Measurements from ENCODE around the gene PCIF1.
"Not testable (repeated sequence)": the region's sequence is repeated elsewhere in the genome, so short reads cannot be mapped to it uniquely, and the experiment has no call there.

The PCIF1 gene

GRCh38 chr20:45924391-45925261, 9.9 kb upstream of the PCIF1 start:
- peak; percentile 39 for DNase-seq (ENCODE audit: low spot score)

GRCh38 chr20:45925821-45926506, 8.5 kb upstream of the PCIF1 start:
- no peak for DNase-seq (ENCODE audit: low spot score)

- DNase-seq (ENCODE audit: low spot score), result no peak
Measured at GRCh38 chr20:45926731-45927070, 7.8 kb upstream of the PCIF1 start.

GRCh38 chr20:45927071-45927878, 7.2 kb upstream of the PCIF1 start:
- no peak for DNase-seq (ENCODE audit: low spot score)

- DNase-seq (ENCODE audit: low spot score), result not testable (repeated sequence)
Measured at GRCh38 chr20:45931680-45932079, 2.8 kb upstream of the PCIF1 start.

GRCh38 chr20:45933266-45934045, 1.0 kb upstream of the PCIF1 start:
- DNase-seq (ENCODE audit: low spot score), result peak; percentile 87

- DNase-seq (ENCODE audit: low spot score), result peak; percentile 42
Measured at GRCh38 chr20:45934046-45934585, 367 bp upstream of the PCIF1 start.

GRCh38 chr20:45935416-45936046, 1.0 kb downstream of the PCIF1 start:
- no peak for DNase-seq (ENCODE audit: low spot score)

- no peak for DNase-seq (ENCODE audit: low spot score)
Measured at GRCh38 chr20:45937765-45938164, 3.3 kb downstream of the PCIF1 start.

- no peak for DNase-seq (ENCODE audit: low spot score)
Measured at GRCh38 chr20:45938727-45939438, 4.4 kb downstream of the PCIF1 start.

GRCh38 chr20:45940053-45940452, 5.6 kb downstream of the PCIF1 start:
- no peak for DNase-seq (ENCODE audit: low spot score)

- no peak for DNase-seq (ENCODE audit: low spot score)
Measured at GRCh38 chr20:45940469-45940868, 6.0 kb downstream of the PCIF1 start.

GRCh38 chr20:45943613-45944012, 9.1 kb downstream of the PCIF1 start:
- DNase-seq (ENCODE audit: low spot score), result no peak

- peak; percentile 60 for DNase-seq (ENCODE audit: low spot score)
Measured at GRCh38 chr20:45944151-45944964, 9.9 kb downstream of the PCIF1 start.

- no peak for DNase-seq (ENCODE audit: low spot score)
Measured at GRCh38 chr20:45944965-45945677, 10.6 kb downstream of the PCIF1 start.

- peak; percentile 22 for DNase-seq (ENCODE audit: low spot score)
Measured at GRCh38 chr20:45945678-45946148, 11.2 kb downstream of the PCIF1 start.

- DNase-seq (ENCODE audit: low spot score), result peak; percentile 67
Measured at GRCh38 chr20:45946149-45946970, 11.9 kb downstream of the PCIF1 start.

All from kidney tubule cell (primary cell).